ENCODE results near the gene EPC1.
"Not testable (repeated sequence)": the region's sequence is repeated elsewhere in the genome, so short reads cannot be mapped to it uniquely, and the experiment has no call there.

The EPC1 gene

GRCh38 chr10:32357056-32357735 is 10.2 kb upstream of the EPC1 start:
- Mint-ChIP-seq H3K9me3 (peaks cover 2% of the 10 kb centered on the region), H3K4me3 (peak overlapping the region; percentile 55), H3K27ac (peak overlapping the region; percentile 91), H3K27me3 (no peaks in the 10 kb centered on the region), H3K36me3 (ENCODE audit: low read depth) (peaks cover 11% of the 10 kb centered on the region), H3K4me1 (ENCODE audit: low read depth) (peaks cover 74% of the 10 kb centered on the region)
- no peak for DNase-seq

- H3K27ac Mint-ChIP-seq; H3K36me3 Mint-ChIP-seq (ENCODE audit: low read depth); H3K4me3 Mint-ChIP-seq; H3K27me3 Mint-ChIP-seq; DNase-seq; H3K9me3 Mint-ChIP-seq: not testable (repeated sequence)
- peaks cover 67% of the 10 kb centered on the region for H3K4me1 Mint-ChIP-seq (ENCODE audit: low read depth)
Measured at GRCh38 chr10:32354690-32355089, 7.7 kb upstream of the EPC1 start.

GRCh38 chr10:32350811-32351350 is 3.9 kb upstream of the EPC1 start:
- Mint-ChIP-seq H3K36me3 (ENCODE audit: low read depth) (peaks cover 7% of the 10 kb centered on the region), H3K27ac (peak overlapping the region; percentile 67), H3K27me3 (no peaks in the 10 kb centered on the region), H3K9me3 (no peaks in the 10 kb centered on the region), H3K4me1 (ENCODE audit: low read depth) (peaks cover 65% of the 10 kb centered on the region), H3K4me3 (no peak overlapping the region)
- no peak for DNase-seq

GRCh38 chr10:32349968-32350738 is 3.2 kb upstream of the EPC1 start:
- Mint-ChIP-seq H3K4me3 (no peak overlapping the region), H3K27ac (no peak overlapping the region), H3K9me3 (no peaks in the 10 kb centered on the region)

GRCh38 chr10:32349199-32349585 is 2.2 kb upstream of the EPC1 start:
- no peak for DNase-seq
- no peaks in the 10 kb centered on the region for H3K9me3 Mint-ChIP-seq
- H3K4me1 Mint-ChIP-seq (ENCODE audit: low read depth) = peaks cover 69% of the 10 kb centered on the region
- H3K36me3 Mint-ChIP-seq (ENCODE audit: low read depth) = peaks cover 24% of the 10 kb centered on the region
- no peak overlapping the region for H3K27ac Mint-ChIP-seq
- H3K4me3 Mint-ChIP-seq = no peak overlapping the region
- H3K27me3 Mint-ChIP-seq = no peaks in the 10 kb centered on the region

More at GRCh38 chr10:32349968-32350738, 3.2 kb upstream of the EPC1 start:
- Mint-ChIP-seq H3K4me1 (ENCODE audit: low read depth) (peaks cover 66% of the 10 kb centered on the region), H3K27me3 (no peaks in the 10 kb centered on the region), H3K36me3 (ENCODE audit: low read depth) (peaks cover 15% of the 10 kb centered on the region)
- no peak for DNase-seq

GRCh38 chr10:32348297-32349198 is 1.6 kb upstream of the EPC1 start:
- H3K4me1 Mint-ChIP-seq (ENCODE audit: low read depth) = peaks cover 69% of the 10 kb centered on the region
- H3K9me3 Mint-ChIP-seq = no peaks in the 10 kb centered on the region
- peak overlapping the region; percentile 96 for H3K4me3 Mint-ChIP-seq
- no peak for DNase-seq
- H3K27ac Mint-ChIP-seq = peak overlapping the region; percentile 55
- peaks cover 31% of the 10 kb centered on the region for H3K36me3 Mint-ChIP-seq (ENCODE audit: low read depth)
- H3K27me3 Mint-ChIP-seq = no peaks in the 10 kb centered on the region

DNA sequence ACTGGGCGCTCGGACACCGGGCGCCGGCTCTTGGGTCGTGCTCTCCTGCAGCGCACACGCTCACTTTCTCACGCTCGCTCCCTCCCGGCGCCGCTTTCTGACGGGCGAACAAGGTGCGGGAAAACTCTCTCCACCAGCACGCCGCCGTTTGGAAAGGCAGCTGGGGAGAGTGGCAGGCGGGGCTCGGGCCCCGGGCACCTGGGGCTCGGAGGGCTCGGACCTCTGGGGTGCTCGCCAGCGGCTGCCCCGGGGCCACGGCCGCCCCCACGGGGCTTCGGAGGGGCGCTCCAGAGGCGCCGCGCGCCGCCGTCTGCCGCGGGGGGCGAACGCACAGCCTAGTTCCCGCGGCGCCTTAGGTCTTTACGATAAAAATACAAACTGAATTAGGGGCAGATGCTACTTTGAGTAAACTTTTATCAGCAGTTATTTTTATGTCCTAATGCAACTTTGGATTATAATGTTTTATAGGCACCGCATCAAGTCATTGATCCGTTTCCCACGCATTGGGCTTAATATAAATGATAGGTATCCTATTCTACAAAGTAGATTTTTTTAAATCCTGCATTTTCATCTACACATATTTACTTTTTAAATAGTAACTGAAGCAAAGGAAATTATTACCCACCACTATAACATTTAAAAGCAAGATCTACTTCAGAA is 535 bp upstream of the EPC1 start:
- H3K4me3 Mint-ChIP-seq = peak overlapping the region; percentile 96
- H3K36me3 Mint-ChIP-seq (ENCODE audit: low read depth) = peaks cover 38% of the 10 kb centered on the region
- no peak for DNase-seq
- peaks cover 66% of the 10 kb centered on the region for H3K4me1 Mint-ChIP-seq (ENCODE audit: low read depth)
- H3K9me3 Mint-ChIP-seq = no peaks in the 10 kb centered on the region
- no peaks in the 10 kb centered on the region for H3K27me3 Mint-ChIP-seq
- H3K27ac Mint-ChIP-seq = peak overlapping the region; percentile 90

DNA sequence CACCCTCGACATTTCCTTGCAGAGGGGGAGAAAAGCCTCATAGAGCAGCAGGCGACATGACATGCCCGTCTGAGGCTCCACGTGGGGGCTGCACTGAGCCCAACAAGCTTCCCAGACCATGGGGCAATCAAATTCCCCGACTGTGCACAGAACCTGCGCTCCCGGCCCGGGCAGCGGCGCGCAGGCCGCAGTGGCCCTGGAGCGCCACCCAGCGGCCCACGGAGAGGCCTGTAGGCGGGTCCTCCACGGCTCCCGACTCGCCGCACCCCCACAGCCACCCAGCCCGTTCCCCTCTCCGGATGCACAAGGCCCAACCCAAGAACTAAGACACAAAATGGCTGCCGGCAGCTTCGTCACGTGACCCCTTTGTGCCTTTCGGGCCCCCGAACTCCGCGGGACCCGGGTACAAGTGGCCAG is 816 bp downstream of the EPC1 start:
- H3K36me3 Mint-ChIP-seq (ENCODE audit: low read depth) = peaks cover 46% of the 10 kb centered on the region
- peaks cover 73% of the 10 kb centered on the region for H3K4me1 Mint-ChIP-seq (ENCODE audit: low read depth)
- peak overlapping the region; percentile 96 for H3K4me3 Mint-ChIP-seq
- no peaks in the 10 kb centered on the region for H3K27me3 Mint-ChIP-seq
- no peaks in the 10 kb centered on the region for H3K9me3 Mint-ChIP-seq
- peak; percentile 94 for DNase-seq
- H3K27ac Mint-ChIP-seq = peak overlapping the region; percentile 100

DNA sequence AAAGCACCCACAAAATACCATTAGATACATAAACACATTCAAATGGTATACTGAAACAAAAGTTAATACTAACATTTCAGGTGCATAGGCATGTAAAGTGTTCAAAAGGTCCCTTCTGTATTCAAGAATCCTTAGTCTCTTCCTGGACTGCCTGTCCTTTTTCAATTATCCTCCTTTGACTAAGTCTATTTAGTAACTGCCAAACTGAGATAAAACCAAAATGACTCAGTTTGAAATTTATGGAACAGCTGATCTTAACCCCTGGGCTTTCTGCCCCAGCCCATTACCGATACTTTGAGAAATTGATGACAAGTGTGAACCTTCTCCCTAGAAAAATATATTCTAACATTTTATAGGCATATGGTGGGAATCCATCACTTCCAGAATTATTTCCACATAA is 5.4 kb downstream of the EPC1 start:
- Mint-ChIP-seq H3K36me3 (ENCODE audit: low read depth) (peaks cover 74% of the 10 kb centered on the region), H3K27ac (peak overlapping the region; percentile 84), H3K9me3 (no peaks in the 10 kb centered on the region), H3K4me1 (ENCODE audit: low read depth) (peaks cover 83% of the 10 kb centered on the region), H3K27me3 (no peaks in the 10 kb centered on the region), H3K4me3 (peak overlapping the region; percentile 16)
- no peak for DNase-seq

GRCh38 chr10:32340596-32341180 is 6.3 kb downstream of the EPC1 start:
- H3K36me3 Mint-ChIP-seq (ENCODE audit: low read depth) = peaks cover 74% of the 10 kb centered on the region
- no peak for DNase-seq
- H3K4me1 Mint-ChIP-seq (ENCODE audit: low read depth) = peaks cover 92% of the 10 kb centered on the region
- no peaks in the 10 kb centered on the region for H3K9me3 Mint-ChIP-seq
- peak overlapping the region; percentile 84 for H3K27ac Mint-ChIP-seq
- no peaks in the 10 kb centered on the region for H3K27me3 Mint-ChIP-seq
- H3K4me3 Mint-ChIP-seq = peak overlapping the region; percentile 18

- Mint-ChIP-seq H3K27me3 (no peaks in the 10 kb centered on the region), H3K36me3 (ENCODE audit: low read depth) (peaks cover 61% of the 10 kb centered on the region), H3K4me1 (ENCODE audit: low read depth) (peaks cover 94% of the 10 kb centered on the region), H3K4me3 (no peak overlapping the region), H3K9me3 (no peaks in the 10 kb centered on the region), H3K27ac (peak overlapping the region; percentile 42)
- DNase-seq = no peak
Measured at GRCh38 chr10:32338262-32338661, 8.7 kb downstream of the EPC1 start.

DNA sequence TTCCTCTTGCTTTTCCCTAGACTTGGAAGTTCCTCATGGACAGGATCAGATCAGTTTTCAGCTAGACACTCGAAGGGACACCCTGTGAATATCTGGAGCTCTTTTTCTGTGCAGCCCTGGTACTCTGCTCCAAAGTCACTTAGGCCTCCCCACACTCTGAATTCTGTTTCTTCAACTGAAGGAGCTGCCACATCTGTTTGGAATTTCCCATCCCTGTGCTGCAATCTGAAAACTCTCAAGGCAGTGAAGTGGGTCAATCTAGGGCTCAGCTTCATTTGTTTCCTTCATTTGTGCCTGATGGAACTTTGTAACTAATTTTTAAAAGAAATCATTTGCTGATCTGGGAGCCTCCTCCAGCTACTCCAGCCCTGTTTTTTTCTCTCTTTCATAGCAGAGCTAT is 9.6 kb downstream of the EPC1 start:
- Mint-ChIP-seq H3K27ac (peak overlapping the region; percentile 42), H3K4me3 (no peak overlapping the region), H3K27me3 (no peaks in the 10 kb centered on the region), H3K9me3 (no peaks in the 10 kb centered on the region), H3K36me3 (ENCODE audit: low read depth) (peaks cover 61% of the 10 kb centered on the region), H3K4me1 (ENCODE audit: low read depth) (peaks cover 97% of the 10 kb centered on the region)
- no peak for DNase-seq

DNA sequence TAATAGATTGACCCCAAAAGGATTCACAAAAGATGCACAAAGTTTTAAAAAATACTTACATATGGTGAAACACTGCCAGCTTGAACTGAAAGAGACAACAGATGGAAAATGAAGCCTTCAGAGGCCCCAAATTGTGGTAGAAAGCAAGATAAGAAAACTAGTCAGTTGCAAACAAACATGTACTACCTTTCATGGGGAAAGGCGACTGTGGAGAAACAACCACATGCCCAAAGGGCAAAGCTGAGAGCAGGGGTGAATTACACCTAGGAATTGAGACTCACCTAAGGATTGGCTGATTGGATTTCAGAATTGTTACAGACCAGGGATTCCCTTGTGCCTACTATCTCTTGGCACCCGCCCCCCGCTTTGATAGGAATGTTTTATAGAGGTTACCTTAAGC is 13.1 kb downstream of the EPC1 start:
- no peaks in the 10 kb centered on the region for H3K9me3 Mint-ChIP-seq
- H3K36me3 Mint-ChIP-seq (ENCODE audit: low read depth) = peaks cover 49% of the 10 kb centered on the region
- peak overlapping the region; percentile 94 for H3K27ac Mint-ChIP-seq
- H3K4me1 Mint-ChIP-seq (ENCODE audit: low read depth) = peaks cover 97% of the 10 kb centered on the region
- peak overlapping the region; percentile 77 for H3K4me3 Mint-ChIP-seq
- no peaks in the 10 kb centered on the region for H3K27me3 Mint-ChIP-seq
- DNase-seq = no peak
